Liver (tissue), 9 donors: Measurements from ENCODE around the gene GRK2. TPM values are rescaled to one million over a fixed set of nuclear protein-coding genes. Genes with fewer than 3 reads are reported as not detected.

ENCODE experiments used
- DNase-seq: peaks from one replicate; pipeline ENCODE4 v3.0.0-alpha.2; 2017; ENCODE audit warnings: low spot score
- H3K27ac ChIP-seq, 2 donors: one replicate each; pipeline ENCODE4 v1.7.0; 2013; ENCODE audit warnings: inconsistent platforms in 2 of 2, low read length in 2 of 2, control low read depth in 1 of 2, low read depth in 1 of 2, mild to moderate bottlenecking in 1 of 2
- H3K27me3 ChIP-seq, 4 donors: one replicate each; pipeline versions ENCODE4 v1.6.1 to v1.7.0; 2013; ENCODE audit warnings: low read length in 3 of 4, inconsistent platforms in 1 of 4, mild to moderate bottlenecking in 1 of 4, moderate library complexity in 1 of 4; ENCODE audit not compliant: control insufficient read depth in 4 of 4, insufficient read depth in 4 of 4
- H3K36me3 ChIP-seq, 4 donors: one replicate each; pipeline versions ENCODE4 v1.6.1 to v1.7.0; 2013; ENCODE audit warnings: low read length in 3 of 4, mild to moderate bottlenecking in 3 of 4, low read depth in 1 of 4, moderate library complexity in 1 of 4; ENCODE audit not compliant: control insufficient read depth in 4 of 4, insufficient read depth in 3 of 4
- H3K4me1 ChIP-seq, 4 donors: one replicate each; pipeline versions ENCODE4 v1.6.1 to v1.7.0; 2013; ENCODE audit warnings: low read length in 3 of 4, mild to moderate bottlenecking in 3 of 4, moderate library complexity in 1 of 4; ENCODE audit not compliant: control insufficient read depth in 4 of 4, insufficient read depth in 4 of 4
- H3K4me3 ChIP-seq, 3 donors: one replicate each; pipeline versions ENCODE4 v1.6.1 to v1.7.0; 2013; ENCODE audit warnings: low read length in 3 of 3, control low read depth in 1 of 3, low read depth in 1 of 3, mild to moderate bottlenecking in 1 of 3
- H3K9ac ChIP-seq, 2 donors: one replicate each; pipeline ENCODE4 v1.7.0; 2013; ENCODE audit warnings: low read length in 2 of 2, mild to moderate bottlenecking in 2 of 2, moderate library complexity in 2 of 2, control low read depth in 1 of 2, low read depth in 1 of 2
- H3K9me3 ChIP-seq, 4 donors: one replicate each; pipeline versions ENCODE4 v1.6.1 to v1.7.0; 2013; ENCODE audit warnings: low read length in 3 of 4; ENCODE audit not compliant: control insufficient read depth in 4 of 4
- ATF3 ChIP-seq: IDR thresholded peaks from 2 replicates; pipeline ENCODE4 v1.6.1; 2016; ENCODE audit warnings: antibody characterized with exemption
- CTCF ChIP-seq: fragments of 150-350 bp; IDR thresholded peaks from 2 replicates; pipeline ENCODE4 v1.5.1; 2017; ENCODE audit warnings: improper control_type of control experiment, low read depth, low read length; ENCODE audit not compliant: missing input control
- EGR1 ChIP-seq, 2 donors: IDR thresholded peaks; 2 replicates each; pipeline ENCODE4 v1.6.1; 2016 to 2018; ENCODE audit warnings: antibody characterized with exemption in 2 of 2, low read depth in 2 of 2
- FOXA1 ChIP-seq: IDR thresholded peaks from 2 replicates; pipeline ENCODE4 v1.6.1; 2016; ENCODE audit warnings: antibody characterized with exemption
- FOXA2 ChIP-seq: IDR thresholded peaks from 2 replicates; pipeline ENCODE4 v1.6.1; 2016; ENCODE audit warnings: antibody characterized with exemption
- GABPA ChIP-seq, 2 donors: IDR thresholded peaks in 1 of 2; conservative IDR thresholded peaks in 1 of 2; 2 replicates each; pipeline ENCODE4 v1.6.1; 2016; ENCODE audit warnings: antibody characterized with exemption in 2 of 2, mild to moderate bottlenecking in 1 of 2, moderate library complexity in 1 of 2
- HNF4A ChIP-seq, 2 donors: conservative IDR thresholded peaks; 2 replicates each; pipeline ENCODE4 v1.6.1; 2016; ENCODE audit warnings: antibody characterized with exemption in 2 of 2, mild to moderate bottlenecking in 2 of 2
- HNF4G ChIP-seq: IDR thresholded peaks from 2 replicates; pipeline ENCODE4 v1.6.1; 2016; ENCODE audit warnings: antibody characterized with exemption
- JUND ChIP-seq, 2 donors: IDR thresholded peaks; 2 replicates each; pipeline ENCODE4 v1.6.1; 2016; ENCODE audit warnings: antibody characterized with exemption in 2 of 2
- MAX ChIP-seq: IDR thresholded peaks from 2 replicates; pipeline ENCODE4 v1.6.1; 2016; ENCODE audit warnings: antibody characterized with exemption
- NR2F2 ChIP-seq: IDR thresholded peaks from 2 replicates; pipeline ENCODE4 v1.6.1; 2016; ENCODE audit warnings: antibody characterized with exemption
- RAD21 ChIP-seq, 2 donors: IDR thresholded peaks; 2 replicates each; pipeline ENCODE4 v1.6.1; 2016; ENCODE audit warnings: antibody characterized with exemption in 2 of 2, mild to moderate bottlenecking in 2 of 2
- REST ChIP-seq: IDR thresholded peaks from 2 replicates; pipeline ENCODE4 v1.6.1; 2016; ENCODE audit warnings: antibody characterized with exemption, mild to moderate bottlenecking
- RXRA ChIP-seq, 2 donors: IDR thresholded peaks; 2 replicates each; pipeline ENCODE4 v1.6.1; 2017 to 2018; ENCODE audit warnings: antibody characterized with exemption in 2 of 2, mild to moderate bottlenecking in 1 of 2
- SP1 ChIP-seq: IDR thresholded peaks from 2 replicates; pipeline ENCODE4 v1.6.1; 2018; ENCODE audit warnings: antibody characterized with exemption, mild to moderate bottlenecking
- TAF1 ChIP-seq: conservative IDR thresholded peaks from 2 replicates; pipeline ENCODE4 v1.6.1; 2016; ENCODE audit warnings: antibody characterized with exemption, mild to moderate bottlenecking
- YY1 ChIP-seq: IDR thresholded peaks from 2 replicates; pipeline ENCODE4 v1.6.1; 2016; ENCODE audit warnings: antibody characterized with exemption, mild to moderate bottlenecking
- ZBTB33 ChIP-seq: IDR thresholded peaks from 2 replicates; pipeline ENCODE4 v1.6.1; 2016; ENCODE audit warnings: antibody characterized with exemption
- WGBS: extraction: QIAGEN DNeasy Blood & Tissue Kit; methylation state at CpG from one replicate; pipeline ENCODE4 v1.1.7; 2013; 5-methylcytosine and 5-hydroxymethylcytosine counted together
- polyA plus RNA-seq, 2 donors: library from polyadenylated mRNA; stranded (reverse) in 1 of 2; unstranded in 1 of 2; fragments of 200-250 nt in 1 of 2; fragments of >200 nt in 1 of 2; fragmentation: Nextera tagmentation in 1 of 2; extraction: Ambion mirVana in 1 of 2; gene quantifications; one replicate each; pipeline versions ENCODE4 v1.2.1 to v1.2.3, GENCODE V29; 2013 to 2015
- total RNA-seq, 2 donors: library from RNA; depleted of rRNA; stranded (reverse); fragments of >200 nt; gene quantifications; one replicate each; pipeline ENCODE4 v1.2.3, GENCODE V29; 2014
- donor health status: healthy.
- donor health status: healthy.
- donor health status: healthy.
- donor health status: healthy.
- donor health status: healthy.

GRK2 gene
- total and polyA plus RNA-seq, 4 donors, result 13.4 to 41.4 (median 31.7) TPM

- Histone ChIP-seq H3K36me3 (peaks cover 6 to 26% (median 11%) of the 10 kb centered on the region in 4 donors), H3K4me3 (peak overlapping the region in 2 of 3 donors; percentile 83 to 88), H3K9me3 (no peaks in the 10 kb centered on the region), H3K27ac (no peak overlapping the region), H3K27me3 (no peaks in the 10 kb centered on the region), H3K4me1 (peaks cover 13 to 35% (median 20%) of the 10 kb centered on the region in 4 donors), H3K9ac (peak overlapping the region in 1 of 2 donors; percentile 50)
- 87% methylated on average over 14 of the region's 14 CpGs for WGBS
- no peak for DNase-seq
- TF ChIP-seq CTCF (no peak), TAF1 (no peak), SP1 (no peak), FOXA2 (no peak), ATF3 (no peak), GABPA (IDR thresholded peaks at IDR 0.05 in 1 of 2, conservative IDR thresholded peaks at IDR 0.05 in 1 of 2) (no peak), RAD21 (IDR thresholded peaks at IDR 0.05) (no peak)
These were observed 38.3 kb downstream of the GRK2 start for GRCh38 chr11:67304511-67305113.

GRCh38 chr11:67306769-67307544 is 40.7 kb downstream of the GRK2 start:
- no peak for DNase-seq
- H3K36me3 ChIP-seq, result peaks cover 5 to 15% (median 6%) of the 10 kb centered on the region in 4 donors
- no peaks in the 10 kb centered on the region for H3K9me3 ChIP-seq
- H3K27ac ChIP-seq, result no peak overlapping the region
- no peak overlapping the region for H3K9ac ChIP-seq
- H3K4me1 ChIP-seq, result peaks cover 13 to 26% (median 18%) of the 10 kb centered on the region in 4 donors
- no peak overlapping the region for H3K4me3 ChIP-seq
- 95% methylated on average over 19 of the region's 19 CpGs for WGBS
- no peaks in the 10 kb centered on the region for H3K27me3 ChIP-seq
- TF ChIP-seq RAD21 (IDR thresholded peaks at IDR 0.05), result no peak
- TF ChIP-seq FOXA1, result no peak
- TF ChIP-seq ZBTB33, result no peak
- no peak for TF ChIP-seq SP1
- TF ChIP-seq ATF3, result no peak
- TF ChIP-seq REST, result no peak
- TF ChIP-seq TAF1, result no peak
- TF ChIP-seq EGR1 (IDR thresholded peaks at IDR 0.05; ENCODE audit: low read depth in 2 of 2), result no peak
- no peak for TF ChIP-seq HNF4A (conservative IDR thresholded peaks at IDR 0.05)
- TF ChIP-seq YY1, result no peak
- no peak for TF ChIP-seq FOXA2
- TF ChIP-seq MAX, result no peak
- no peak for TF ChIP-seq CTCF
- TF ChIP-seq NR2F2, result no peak
- no peak for TF ChIP-seq JUND (IDR thresholded peaks at IDR 0.05)
- no peak for TF ChIP-seq RXRA (IDR thresholded peaks at IDR 0.05)
- TF ChIP-seq HNF4G, result no peak
- TF ChIP-seq GABPA (IDR thresholded peaks at IDR 0.05 in 1 of 2, conservative IDR thresholded peaks at IDR 0.05 in 1 of 2), result no peak
